ENCODE measurements around the gene TNC.

GRCh38 chr9:115157245-115157674 lies 39.3 kb upstream of the TNC start:
- TF ChIP-seq CTCF (IDR thresholded peaks at IDR 0.05; ENCODE audit: insufficient read depth, low read length, poor library complexity, severe bottlenecking) = no peak
- no peak for TF ChIP-seq EZH2phosphoT487 (conservative IDR thresholded peaks at IDR 0.05; ENCODE audit: low read length)

Measured in SU-DHL-6 (cell line).